Endometrial microvascular endothelial cells (primary cell): Measurements from ENCODE around the gene CHCHD10. TPM values are rescaled to one million over a fixed set of nuclear protein-coding genes. Genes with fewer than 3 reads are reported as not detected.

Experiments
- in situ Hi-C: cut with HindIII; loops from 2 replicates; pipeline ENCODE4 v1.10.0; 2017; ENCODE audit warnings: low sequenced_read_pairs, low pct_unique_long_range_greater_than_20kb; ENCODE audit errors: inconsistent ontology term
- total RNA-seq: library from RNA; depleted of rRNA; stranded (reverse); fragments of >200 nt; gene quantifications from one replicate; pipeline ENCODE4 v1.2.3, GENCODE V29; 2015; ENCODE audit errors: inconsistent ontology term

Gene CHCHD10
- total RNA-seq, 1 donor from 2014 or later = 9.7 TPM

- in situ Hi-C loops = no loop called here
These were observed 49.2 kb downstream of the CHCHD10 start for GRCh38 chr22:23718371-23719165.

- in situ Hi-C loops = no loop called here
These were observed 50.7 kb downstream of the CHCHD10 start for GRCh38 chr22:23716811-23717801.

Other genes starting within 250 kb of the CHCHD10 start
- not detected for gene IGLL1, start 187.7 kb downstream of the CHCHD10 start, total RNA-seq
- not detected for gene DRICH1, start 135.7 kb downstream of the CHCHD10 start, total RNA-seq
- not detected for gene RGL4, start 77.0 kb downstream of the CHCHD10 start, total RNA-seq
- gene ZNF70, start 16.9 kb downstream of the CHCHD10 start, total RNA-seq = 1.6 TPM
- gene VPREB3, start 13.5 kb downstream of the CHCHD10 start, total RNA-seq = not detected
- not detected for gene C22orf15, start 5.0 kb downstream of the CHCHD10 start, total RNA-seq
- 2.4 TPM for gene MMP11, start 4.9 kb upstream of the CHCHD10 start, total RNA-seq
- gene SMARCB1, start 19.0 kb upstream of the CHCHD10 start, total RNA-seq = 141 TPM
- gene DERL3, start 71.0 kb upstream of the CHCHD10 start, total RNA-seq = not detected
- 4.7 TPM for gene SLC2A11, start 89.9 kb upstream of the CHCHD10 start, total RNA-seq
- 414 TPM for gene MIF, start 126.4 kb upstream of the CHCHD10 start, total RNA-seq
- 0.19 TPM for gene GSTT2B, start 193.2 kb upstream of the CHCHD10 start, total RNA-seq
- not detected for gene DDTL, start 198.9 kb upstream of the CHCHD10 start, total RNA-seq
- gene DDT, start 206.5 kb upstream of the CHCHD10 start, total RNA-seq = 98.1 TPM
- gene GSTT2, start 212.2 kb upstream of the CHCHD10 start, total RNA-seq = 0.56 TPM
- not detected for gene GSTT4, start 237.5 kb upstream of the CHCHD10 start, total RNA-seq
- gene CABIN1, start 243.3 kb upstream of the CHCHD10 start, total RNA-seq = 31.4 TPM